H9 (cell line): ENCODE results near the gene IQGAP2. TPM values are rescaled to one million over a fixed set of nuclear protein-coding genes. Genes with fewer than 3 reads are reported as not detected.

Experiments
- DNase-seq: peaks from one replicate; pipeline ENCODE4 v3.0.0-alpha.2; 2017
- H2AFZ ChIP-seq: one replicate; pipeline ENCODE4 v1.6.1; 2013; ENCODE audit warnings: mild to moderate bottlenecking, low read length, control low read depth, moderate library complexity
- H2AK5ac ChIP-seq: 2 replicates; pipeline ENCODE4 v1.6.1; 2013; ENCODE audit warnings: low read length, control low read depth, mixed read lengths; ENCODE audit not compliant: insufficient read length
- H2BK120ac ChIP-seq: one replicate; pipeline ENCODE4 v1.6.1; 2013; ENCODE audit warnings: low read depth, mild to moderate bottlenecking, low read length, control low read depth, inconsistent platforms; ENCODE audit not compliant: poor library complexity, severe bottlenecking
- H2BK12ac ChIP-seq: 2 replicates; pipeline ENCODE4 v1.6.1; 2013; ENCODE audit warnings: low read length, control low read depth, mixed read lengths, low read depth; ENCODE audit not compliant: insufficient read length
- H2BK15ac ChIP-seq: 2 replicates; pipeline ENCODE4 v1.6.1; 2013; ENCODE audit warnings: low read depth, low read length, control low read depth
- H2BK20ac ChIP-seq: one replicate; pipeline ENCODE4 v1.6.1; 2013; ENCODE audit warnings: low read depth, mild to moderate bottlenecking, low read length, control low read depth, inconsistent platforms; ENCODE audit not compliant: poor library complexity, severe bottlenecking
- H2BK5ac ChIP-seq: 2 replicates; pipeline ENCODE4 v1.6.1; 2013; ENCODE audit warnings: low read length, control low read depth, mixed read lengths; ENCODE audit not compliant: insufficient read length
- H3K14ac ChIP-seq: 2 replicates; pipeline ENCODE4 v1.6.1; 2013; ENCODE audit warnings: low read length, control low read depth; ENCODE audit not compliant: insufficient read depth
- H3K18ac ChIP-seq: 2 replicates; pipeline ENCODE4 v1.6.1; 2013; ENCODE audit warnings: low read depth, mild to moderate bottlenecking, mixed read lengths, low read length, control low read depth; ENCODE audit not compliant: insufficient read length
- H3K23ac ChIP-seq: 2 replicates; pipeline ENCODE4 v1.6.1; 2013; ENCODE audit warnings: low read length, control low read depth, mixed read lengths, low read depth; ENCODE audit not compliant: insufficient read length
- H3K23me2 ChIP-seq: 2 replicates; pipeline ENCODE4 v1.6.1; 2013; ENCODE audit warnings: low read depth, mild to moderate bottlenecking, mixed read lengths, low read length, control low read depth; ENCODE audit not compliant: insufficient read length, poor library complexity, severe bottlenecking
- H3K27ac ChIP-seq: 2 replicates; pipeline ENCODE4 v1.5.1; 2013; ENCODE audit warnings: low read length, control low read depth, mixed read lengths, low read depth; ENCODE audit not compliant: insufficient read length
- H3K27me3 ChIP-seq: 2 replicates; pipeline ENCODE4 v1.6.1; 2013; ENCODE audit warnings: low read length, control low read depth, inconsistent platforms; ENCODE audit not compliant: insufficient read depth
- H3K4ac ChIP-seq: 2 replicates; pipeline ENCODE4 v1.6.1; 2013; ENCODE audit warnings: low read depth, mild to moderate bottlenecking, control low read depth, inconsistent platforms, low read length, moderate library complexity
- H3K4me1 ChIP-seq: 2 replicates; pipeline ENCODE4 v1.6.1; 2013; ENCODE audit warnings: low read length, control low read depth, inconsistent platforms; ENCODE audit not compliant: insufficient read depth
- H3K4me2 ChIP-seq: 2 replicates; pipeline ENCODE4 v1.6.1; 2013; ENCODE audit warnings: low read length, control low read depth, mixed read lengths; ENCODE audit not compliant: insufficient read length, insufficient read depth
- H3K56ac ChIP-seq: 2 replicates; pipeline ENCODE4 v1.6.1; 2013; ENCODE audit warnings: low read depth, mild to moderate bottlenecking, mixed read lengths, low read length, control low read depth; ENCODE audit not compliant: insufficient read length
- H3K79me1 ChIP-seq: 2 replicates; pipeline ENCODE4 v1.6.1; 2013; ENCODE audit warnings: low read depth, mild to moderate bottlenecking, moderate library complexity, low read length, control low read depth, inconsistent platforms; ENCODE audit not compliant: insufficient read depth, poor library complexity, severe bottlenecking
- H3K79me2 ChIP-seq: 2 replicates; pipeline ENCODE4 v1.6.1; 2013; ENCODE audit warnings: low read length, control low read depth, inconsistent platforms; ENCODE audit not compliant: insufficient read depth
- H3K9ac ChIP-seq: 2 replicates; pipeline ENCODE4 v1.6.1; 2013; ENCODE audit warnings: low read length, control low read depth, mixed read lengths; ENCODE audit not compliant: insufficient read length; ENCODE audit errors: extremely low read depth
- H3K9me3 ChIP-seq: one replicate; pipeline ENCODE4 v1.6.1; 2013; ENCODE audit warnings: low read depth, low read length, inconsistent platforms; ENCODE audit not compliant: control insufficient read depth
- H3T11ph ChIP-seq: one replicate; pipeline ENCODE4 v1.6.1; 2013; ENCODE audit warnings: mild to moderate bottlenecking, low read length, control low read depth, inconsistent platforms
- H4K20me1 ChIP-seq: one replicate; pipeline ENCODE4 v1.6.1; 2013; ENCODE audit not compliant: control insufficient read depth, insufficient read length, insufficient read depth
- H4K5ac ChIP-seq: 2 replicates; pipeline ENCODE4 v1.6.1; 2013; ENCODE audit warnings: low read depth, mild to moderate bottlenecking, mixed read lengths, low read length, control low read depth; ENCODE audit not compliant: insufficient read length
- H4K8ac ChIP-seq: replicated peaks from 2 replicates; pipeline ENCODE4 v1.6.1; 2013; ENCODE audit warnings: low read length, control low read depth, mixed read lengths, low read depth; ENCODE audit not compliant: insufficient read length
- H4K91ac ChIP-seq: 2 replicates; pipeline ENCODE4 v1.6.1; 2013; ENCODE audit warnings: low read depth, mild to moderate bottlenecking, moderate library complexity, mixed read lengths, low read length, control low read depth; ENCODE audit not compliant: insufficient read length
- H3K27ac Mint-ChIP-seq, 3 experiments: 2 replicates in 2 of 3; 3 replicates in 1 of 3; pipeline ENCODE4 v1.8.0; 2020 to 2021; ENCODE audit warnings: mixed read lengths in 3 of 3, mild to moderate bottlenecking in 1 of 3, moderate library complexity in 1 of 3
- H3K27me3 Mint-ChIP-seq: 2 replicates; pipeline ENCODE4 v1.8.0; 2021; ENCODE audit warnings: low read depth, mild to moderate bottlenecking, moderate library complexity, mixed read lengths
- H3K36me3 Mint-ChIP-seq, 3 experiments: 2 replicates in 2 of 3; 3 replicates in 1 of 3; pipeline ENCODE4 v1.8.0; 2020 to 2021; ENCODE audit warnings: low read depth in 3 of 3, mixed read lengths in 3 of 3; ENCODE audit not compliant: insufficient read depth in 1 of 3
- H3K4me1 Mint-ChIP-seq, 2 experiments: 2 replicates each; pipeline ENCODE4 v1.8.0; 2020; ENCODE audit warnings: mixed read lengths in 2 of 2
- H3K4me3 Mint-ChIP-seq, 2 experiments: 2 replicates in 1 of 2; 3 replicates in 1 of 2; pipeline ENCODE4 v1.8.0; 2020 to 2021; ENCODE audit warnings: mild to moderate bottlenecking in 2 of 2, mixed read lengths in 2 of 2, moderate library complexity in 1 of 2
- H3K9me3 Mint-ChIP-seq, 2 experiments: 2 replicates in 1 of 2; 3 replicates in 1 of 2; pipeline ENCODE4 v1.8.0; 2020; ENCODE audit warnings: mild to moderate bottlenecking in 2 of 2, mixed read lengths in 2 of 2, moderate library complexity in 1 of 2
- CTCF ChIP-seq: fragments of 200-600 bp; sonication (generic); conservative IDR thresholded peaks from 3 replicates; pipeline ENCODE4 v1.8.0; 2021; ENCODE audit warnings: antibody characterized with exemption, mild to moderate bottlenecking
- WGBS: extraction: QIAGEN DNeasy Blood & Tissue Kit; methylation state at CpG from one replicate; pipeline ENCODE4 v1.1.7; 2013; ENCODE audit warnings: missing lambda C conversion rate, low lambda C conversion rate, mixed read lengths; ENCODE audit not compliant: insufficient read length; ENCODE audit errors: extremely low coverage; 5-methylcytosine and 5-hydroxymethylcytosine counted together
- total RNA-seq: library from RNA; stranded (reverse); gene quantifications from 2 replicates; pipeline ENCODE4 v1.2.1, GENCODE V29; 2021

The IQGAP2 gene
- total RNA-seq, 1 experiment from 2014 or later, result 22.5 TPM

- no peak for TF ChIP-seq CTCF
- no peak overlapping the region for H3K27ac ChIP-seq
- no peak overlapping the region for H3K9ac ChIP-seq
- no peaks in the 10 kb centered on the region for H3K9me3 ChIP-seq
- peaks cover 12 to 16% of the 10 kb centered on the region in 2 experiments for H3K4me1 Mint-ChIP-seq
- DNase-seq, result peak; percentile 60
- no peak overlapping the region for H2AFZ ChIP-seq
- WGBS, result no CpG with 5 or more reads among the region's 52 CpGs
- no peak overlapping the region for H3K14ac ChIP-seq
- no peak overlapping the region for H4K5ac ChIP-seq
- no peak overlapping the region for H3K4ac ChIP-seq
- no peak overlapping the region for H3K23ac ChIP-seq
- H3K36me3 Mint-ChIP-seq, result peaks cover 3 to 4% (median 4%) of the 10 kb centered on the region in 3 experiments; a peak in 3 of 7 replicates
- H3K4me2 ChIP-seq, result peak overlapping the region; percentile 69
- H2BK5ac ChIP-seq, result no peak overlapping the region
- no peak overlapping the region for H3K56ac ChIP-seq
- no peak overlapping the region for H2AK5ac ChIP-seq
- no peaks in the 10 kb centered on the region; a peak in 1 of 5 replicates for H3K9me3 Mint-ChIP-seq
- no peaks in the 10 kb centered on the region; the same call in 1 of the 2 replicates for H3K79me2 ChIP-seq
- H3K4me1 ChIP-seq, result peaks cover 4% of the 10 kb centered on the region; the same call in 1 of the 2 replicates
- H3K4me3 Mint-ChIP-seq, result peak overlapping the region; percentile 80 to 89
- no peak overlapping the region for H4K8ac ChIP-seq
- no peak overlapping the region for H3K18ac ChIP-seq
- no peak overlapping the region for H3T11ph ChIP-seq
- H3K79me1 ChIP-seq, result peaks cover 2% of the 10 kb centered on the region
- no peak overlapping the region for H2BK120ac ChIP-seq
- H2BK20ac ChIP-seq, result no peak overlapping the region
- no peaks in the 10 kb centered on the region for H4K20me1 ChIP-seq
- peaks cover 18% of the 10 kb centered on the region for H3K23me2 ChIP-seq
- H2BK12ac ChIP-seq, result no peak overlapping the region
- H2BK15ac ChIP-seq, result no peak overlapping the region
- peaks cover 2% of the 10 kb centered on the region; the same call in 1 of the 2 replicates for H3K27me3 ChIP-seq
- H4K91ac ChIP-seq, result no peak overlapping the region
- peaks cover 30% of the 10 kb centered on the region for H3K27me3 Mint-ChIP-seq
- no peak overlapping the region for H3K27ac Mint-ChIP-seq
Measured at GRCh38 chr5:76714751-76715485, 311.8 kb downstream of the IQGAP2 start.
